Gastrocnemius medialis (tissue), 4 donors: ENCODE data around the gene ELMO1. TPM values are rescaled to one million over a fixed set of nuclear protein-coding genes. Genes with fewer than 3 reads are reported as not detected.

Experiments
- ATAC-seq, 2 donors: fragments of 150-250 bp; one replicate each; pipeline ENCODE4 v1.9.1; 2016
- DNase-seq, 2 donors: peaks; one replicate each; pipeline ENCODE4 v3.0.0-alpha.2; 2019
- H3K27ac ChIP-seq, 4 donors: fragments of 200-600 bp; sonication (generic); 1 replicate in 1 of 4; 2 replicates in 3 of 4; pipeline ENCODE4 v1.5.1; 2016 to 2018; ENCODE audit warnings: mild to moderate bottlenecking in 2 of 4, moderate library complexity in 1 of 4
- H3K27me3 ChIP-seq, 3 donors: fragments of 200-600 bp; sonication (generic) in 2 of 3; 1 replicate in 1 of 3; 2 replicates in 2 of 3; pipeline versions ENCODE4 v1.5.1 to v1.6.0; 2016 to 2019; ENCODE audit warnings: mild to moderate bottlenecking in 1 of 3, moderate library complexity in 1 of 3
- H3K36me3 ChIP-seq, 2 donors: fragments of 200-600 bp; sonication (generic) in 1 of 2; one replicate each; pipeline ENCODE4 v1.5.1; 2017 to 2018
- H3K4me1 ChIP-seq, 2 donors: fragments of 200-600 bp; sonication (generic) in 1 of 2; one replicate each; pipeline ENCODE4 v1.5.1; 2016 to 2017; ENCODE audit warnings: mild to moderate bottlenecking in 2 of 2
- H3K4me3 ChIP-seq, 4 donors: fragments of 200-600 bp; sonication (generic) in 3 of 4; 1 replicate in 1 of 4; 2 replicates in 3 of 4; pipeline ENCODE4 v1.5.1; 2016 to 2019; ENCODE audit warnings: mild to moderate bottlenecking in 2 of 4
- H3K9me3 ChIP-seq, 3 donors: fragments of 200-600 bp; sonication (generic) in 2 of 3; 1 replicate in 1 of 3; 2 replicates in 2 of 3; pipeline ENCODE4 v1.5.1; 2016 to 2019
- CTCF ChIP-seq, 5 experiments: fragments of 450-650 bp in 3 of 5; fragments of 200-600 bp in 2 of 5; sonication (generic) in 2 of 5; IDR thresholded peaks in 4 of 5; conservative IDR thresholded peaks in 1 of 5; 1 replicate in 4 of 5; 2 replicates in 1 of 5; pipeline ENCODE4 v1.5.1; 2016 to 2019; ENCODE audit warnings: antibody characterized with exemption in 5 of 5, mild to moderate bottlenecking in 3 of 5, moderate library complexity in 3 of 5
- POLR2A ChIP-seq, 2 donors: fragments of 450-650 bp; IDR thresholded peaks; one replicate each; pipeline ENCODE4 v1.6.1; 2017; ENCODE audit warnings: antibody characterized with exemption in 2 of 2, mild to moderate bottlenecking in 2 of 2, moderate library complexity in 2 of 2
- in situ Hi-C, 4 donors: fragments of 200-750 bp; cut with MboI; loops; one replicate each; pipeline versions ENCODE4 v1.15.0 to v1.8.0; 2017; ENCODE audit warnings: low sequenced_read_pairs in 4 of 4
- intact Hi-C: fragments of 100-400 bp; cut with DNase I; formaldehyde crosslinking; loops from one replicate; pipeline ENCODE4 v1.15.1; 2023; ENCODE audit warnings: low total_unique reads
- total RNA-seq, 4 donors: library from RNA; depleted of rRNA; stranded (reverse); fragments of >200 nt; gene quantifications; one replicate each; pipeline versions ENCODE4 v1.1.0 to v1.2.3, GENCODE V29; 2016

ELMO1 gene
- total RNA-seq, 4 donors from 2014 or later, result 8.4 to 18.9 (median 14.6) TPM

GRCh38 chr7:36896956-36897590, 551.6 kb downstream of the ELMO1 start:
- TF ChIP-seq POLR2A (IDR thresholded peaks at IDR 0.05) (no peak), CTCF (IDR thresholded peaks at IDR 0.05 in 4 of 5, conservative IDR thresholded peaks at IDR 0.05 in 1 of 5) (no peak)
- ATAC-seq (no peak), DNase-seq (no peak)
- intact Hi-C loops (no loop called here), in situ Hi-C loops (no loop called here)
- Histone ChIP-seq H3K27me3 (no peaks in the 10 kb centered on the region), H3K9me3 (no peaks in the 10 kb centered on the region), H3K27ac (no peak overlapping the region), H3K4me1 (no peaks in the 10 kb centered on the region), H3K36me3 (no peaks in the 10 kb centered on the region), H3K4me3 (no peak overlapping the region)

- Histone ChIP-seq H3K27me3 (no peaks in the 10 kb centered on the region), H3K9me3 (no peaks in the 10 kb centered on the region), H3K4me3 (no peak overlapping the region), H3K36me3 (no peaks in the 10 kb centered on the region), H3K27ac (no peak overlapping the region), H3K4me1 (no peaks in the 10 kb centered on the region)
- no peak for DNase-seq
- TF ChIP-seq POLR2A (IDR thresholded peaks at IDR 0.05), result no peak
- no peak for TF ChIP-seq CTCF (IDR thresholded peaks at IDR 0.05 in 4 of 5, conservative IDR thresholded peaks at IDR 0.05 in 1 of 5)
- no peak for ATAC-seq
- intact Hi-C loops, result no loop called here
- in situ Hi-C loops, result no loop called here
Measured at GRCh38 chr7:36896418-36896817, 552.2 kb downstream of the ELMO1 start.

GRCh38 chr7:36895192-36895591, 553.5 kb downstream of the ELMO1 start:
- Histone ChIP-seq H3K4me3 (no peak overlapping the region), H3K27me3 (no peaks in the 10 kb centered on the region), H3K36me3 (no peaks in the 10 kb centered on the region), H3K27ac (no peak overlapping the region), H3K4me1 (no peaks in the 10 kb centered on the region), H3K9me3 (no peaks in the 10 kb centered on the region)
- no peak for DNase-seq
- intact Hi-C loops, result no loop called here
- no peak for TF ChIP-seq CTCF (IDR thresholded peaks at IDR 0.05 in 4 of 5, conservative IDR thresholded peaks at IDR 0.05 in 1 of 5)
- no peak for TF ChIP-seq POLR2A (IDR thresholded peaks at IDR 0.05)
- ATAC-seq, result no peak
- in situ Hi-C loops, result no loop called here

- no peaks in the 10 kb centered on the region for H3K27me3 ChIP-seq
- H3K4me3 ChIP-seq, result no peak overlapping the region
- ATAC-seq, result no peak
- H3K9me3 ChIP-seq, result no peaks in the 10 kb centered on the region
- no peaks in the 10 kb centered on the region for H3K36me3 ChIP-seq
- intact Hi-C loops, result no loop called here
- no peak overlapping the region for H3K27ac ChIP-seq
- TF ChIP-seq CTCF (IDR thresholded peaks at IDR 0.05 in 4 of 5, conservative IDR thresholded peaks at IDR 0.05 in 1 of 5) (no peak), POLR2A (IDR thresholded peaks at IDR 0.05) (no peak)
- H3K4me1 ChIP-seq, result no peaks in the 10 kb centered on the region
- DNase-seq, result no peak
- in situ Hi-C loops, result no loop called here
Measured at GRCh38 chr7:36894190-36894589, 554.5 kb downstream of the ELMO1 start.

- no peak for DNase-seq
- H3K4me1 ChIP-seq, result no peaks in the 10 kb centered on the region
- in situ Hi-C loops, result no loop called here
- no peak overlapping the region for H3K27ac ChIP-seq
- intact Hi-C loops, result no loop called here
- H3K4me3 ChIP-seq, result no peak overlapping the region
- H3K9me3 ChIP-seq, result no peaks in the 10 kb centered on the region
- ATAC-seq, result no peak
- no peaks in the 10 kb centered on the region for H3K36me3 ChIP-seq
- H3K27me3 ChIP-seq, result no peaks in the 10 kb centered on the region
- TF ChIP-seq CTCF (IDR thresholded peaks at IDR 0.05 in 4 of 5, conservative IDR thresholded peaks at IDR 0.05 in 1 of 5) (no peak), POLR2A (IDR thresholded peaks at IDR 0.05) (no peak)
Measured at GRCh38 chr7:36889182-36889581, 559.5 kb downstream of the ELMO1 start.
